ENCODE data around the gene SF3B3.

GRCh38 chr16:70526403-70526802 lies 2.8 kb downstream of the SF3B3 start:
- TF ChIP-seq, protein P1, sequence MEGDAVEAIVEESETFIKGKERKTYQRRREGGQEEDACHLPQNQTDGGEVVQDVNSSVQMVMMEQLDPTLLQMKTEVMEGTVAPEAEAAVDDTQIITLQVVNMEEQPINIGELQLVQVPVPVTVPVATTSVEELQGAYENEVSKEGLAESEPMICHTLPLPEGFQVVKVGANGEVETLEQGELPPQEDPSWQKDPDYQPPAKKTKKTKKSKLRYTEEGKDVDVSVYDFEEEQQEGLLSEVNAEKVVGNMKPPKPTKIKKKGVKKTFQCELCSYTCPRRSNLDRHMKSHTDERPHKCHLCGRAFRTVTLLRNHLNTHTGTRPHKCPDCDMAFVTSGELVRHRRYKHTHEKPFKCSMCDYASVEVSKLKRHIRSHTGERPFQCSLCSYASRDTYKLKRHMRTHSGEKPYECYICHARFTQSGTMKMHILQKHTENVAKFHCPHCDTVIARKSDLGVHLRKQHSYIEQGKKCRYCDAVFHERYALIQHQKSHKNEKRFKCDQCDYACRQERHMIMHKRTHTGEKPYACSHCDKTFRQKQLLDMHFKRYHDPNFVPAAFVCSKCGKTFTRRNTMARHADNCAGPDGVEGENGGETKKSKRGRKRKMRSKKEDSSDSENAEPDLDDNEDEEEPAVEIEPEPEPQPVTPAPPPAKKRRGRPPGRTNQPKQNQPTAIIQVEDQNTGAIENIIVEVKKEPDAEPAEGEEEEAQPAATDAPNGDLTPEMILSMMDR (IDR thresholded peaks at IDR 0.05): no peak
- TF ChIP-seq POLR2AphosphoS5 (IDR thresholded peaks at IDR 0.05): no peak
